Astrocyte (in vitro differentiated cells and primary cell): ENCODE measurements around the gene SMYD4. TPM values are rescaled to one million over a fixed set of nuclear protein-coding genes. Genes with fewer than 3 reads are reported as not detected.
A peak's percentile ranks its signal among the peaks of the same experiment; 100 is the strongest.

Experiments used
- DNase-seq: peaks from one replicate; pipeline ENCODE4 v3.0.0-alpha.2; 2010; ENCODE audit warnings: low read depth
- FAIRE-seq: peaks from 2 replicates; lab custom pipeline; 2011; peaks lifted over from hg19 to GRCh38; lab: Jason Lieb, UNC
- H2AFZ ChIP-seq: 2 replicates; pipeline ENCODE4 v1.6.0; 2012; ENCODE audit warnings: low read depth, low read length, inconsistent platforms
- H3K27ac ChIP-seq: 2 replicates; pipeline ENCODE4 v1.5.1; 2011; ENCODE audit warnings: low read depth, low read length, inconsistent platforms
- H3K27me3 ChIP-seq: 2 replicates; pipeline ENCODE4 v1.6.0; 2011; ENCODE audit warnings: low read length, inconsistent platforms; ENCODE audit not compliant: insufficient read depth
- H3K36me3 ChIP-seq: 2 replicates; pipeline ENCODE4 v1.5.1; 2011; ENCODE audit warnings: low read length, inconsistent platforms; ENCODE audit not compliant: insufficient read depth
- H3K4me1 ChIP-seq: 2 replicates; pipeline ENCODE4 v1.5.1; 2011; ENCODE audit warnings: low read length, inconsistent platforms; ENCODE audit not compliant: insufficient read depth
- H3K4me2 ChIP-seq: 2 replicates; pipeline ENCODE4 v1.6.0; 2012; ENCODE audit warnings: low read length, inconsistent platforms
- H3K4me3 ChIP-seq: 2 replicates; pipeline ENCODE4 v1.5.1; 2011; ENCODE audit warnings: low read depth, mild to moderate bottlenecking, low read length, inconsistent platforms; ENCODE audit not compliant: insufficient read depth
- H3K79me2 ChIP-seq: 2 replicates; pipeline ENCODE4 v1.6.0; 2012; ENCODE audit warnings: mild to moderate bottlenecking, low read length, inconsistent platforms; ENCODE audit not compliant: insufficient read depth
- H3K9ac ChIP-seq: 2 replicates; pipeline ENCODE4 v1.6.0; 2012; ENCODE audit warnings: mild to moderate bottlenecking, low read length, inconsistent platforms
- H3K9me3 ChIP-seq: 2 replicates; pipeline ENCODE4 v1.5.1; 2012; ENCODE audit warnings: low read depth, mild to moderate bottlenecking, low read length, inconsistent platforms; ENCODE audit not compliant: insufficient read depth
- H4K20me1 ChIP-seq: 2 replicates; pipeline ENCODE4 v1.6.0; 2012; ENCODE audit warnings: low read length, inconsistent platforms; ENCODE audit not compliant: insufficient read depth
- H3K27ac Mint-ChIP-seq: one replicate; pipeline ENCODE4 v1.8.0; 2021; ENCODE audit warnings: mild to moderate bottlenecking, mixed read lengths; ENCODE audit not compliant: unreplicated experiment
- H3K27me3 Mint-ChIP-seq: one replicate; pipeline ENCODE4 v1.8.0; 2021; ENCODE audit warnings: low read depth, mixed read lengths; ENCODE audit not compliant: unreplicated experiment
- H3K36me3 Mint-ChIP-seq: one replicate; pipeline ENCODE4 v1.8.0; 2021; ENCODE audit warnings: low read depth, mixed read lengths; ENCODE audit not compliant: unreplicated experiment
- H3K4me1 Mint-ChIP-seq: one replicate; pipeline ENCODE4 v1.8.0; 2021; ENCODE audit warnings: low read depth, mixed read lengths; ENCODE audit not compliant: unreplicated experiment
- H3K4me3 Mint-ChIP-seq: one replicate; pipeline ENCODE4 v1.8.0; 2021; ENCODE audit warnings: mild to moderate bottlenecking, moderate library complexity, mixed read lengths; ENCODE audit not compliant: unreplicated experiment
- H3K9me3 Mint-ChIP-seq: one replicate; pipeline ENCODE4 v1.8.0; 2021; ENCODE audit warnings: mild to moderate bottlenecking, mixed read lengths; ENCODE audit not compliant: unreplicated experiment
- CTCF ChIP-seq: IDR thresholded peaks from 2 replicates; pipeline ENCODE4 v1.5.1; 2011; ENCODE audit warnings: low read depth, mild to moderate bottlenecking, inconsistent platforms, low read length, moderate library complexity; ENCODE audit not compliant: insufficient read depth
- EZH2 ChIP-seq: IDR thresholded peaks from 2 replicates; pipeline ENCODE4 v1.6.1; 2012; ENCODE audit warnings: mild to moderate bottlenecking, low read length, inconsistent platforms; ENCODE audit not compliant: insufficient read depth
- total RNA-seq: library from RNA; stranded (reverse); gene quantifications from 2 replicates; pipeline ENCODE4 v1.2.1, GENCODE V29; 2021

Gene SMYD4
- total RNA-seq, 1 donor from 2014 or later: 10.7 TPM

- no peak for FAIRE-seq
- peaks cover 11% of the 10 kb centered on the region for H3K36me3 Mint-ChIP-seq
- no peaks in the 10 kb centered on the region for H3K4me1 Mint-ChIP-seq
These were observed 21.1 kb downstream of the SMYD4 start for GRCh38 chr17:1808644-1809043.

GRCh38 chr17:1807890-1808289 lies 21.8 kb downstream of the SMYD4 start:
- Histone ChIP-seq H4K20me1 (no peaks in the 10 kb centered on the region), H3K79me2 (no peaks in the 10 kb centered on the region), H2AFZ (no peak overlapping the region), H3K4me1 (no peaks in the 10 kb centered on the region), H3K36me3 (peaks cover 7% of the 10 kb centered on the region), H3K9ac (no peak overlapping the region), H3K4me3 (no peak overlapping the region), H3K4me2 (no peak overlapping the region), H3K9me3 (no peaks in the 10 kb centered on the region), H3K27me3 (no peaks in the 10 kb centered on the region), H3K27ac (no peak overlapping the region)
- H3K27me3 Mint-ChIP-seq: no peaks in the 10 kb centered on the region
- peak; percentile 29 for FAIRE-seq
- H3K4me3 Mint-ChIP-seq: no peak overlapping the region
- no peaks in the 10 kb centered on the region for H3K4me1 Mint-ChIP-seq
- H3K36me3 Mint-ChIP-seq: peaks cover 11% of the 10 kb centered on the region
- H3K27ac Mint-ChIP-seq: no peak overlapping the region
- no peaks in the 10 kb centered on the region for H3K9me3 Mint-ChIP-seq
- no peak for DNase-seq
- TF ChIP-seq CTCF (no peak), EZH2 (no peak)

More at GRCh38 chr17:1808644-1809043, 21.1 kb downstream of the SMYD4 start:
- Mint-ChIP-seq H3K27ac (no peak overlapping the region), H3K9me3 (no peaks in the 10 kb centered on the region), H3K27me3 (no peaks in the 10 kb centered on the region), H3K4me3 (no peak overlapping the region)
- Histone ChIP-seq H3K36me3 (peaks cover 7% of the 10 kb centered on the region), H4K20me1 (no peaks in the 10 kb centered on the region), H3K79me2 (no peaks in the 10 kb centered on the region), H3K4me3 (no peak overlapping the region), H3K4me2 (no peak overlapping the region), H3K27me3 (no peaks in the 10 kb centered on the region), H3K27ac (no peak overlapping the region), H2AFZ (no peak overlapping the region), H3K4me1 (no peaks in the 10 kb centered on the region), H3K9me3 (no peaks in the 10 kb centered on the region), H3K9ac (no peak overlapping the region)
- DNase-seq: no peak
- TF ChIP-seq EZH2 (no peak), CTCF (no peak)

- H3K36me3 ChIP-seq: peaks cover 6% of the 10 kb centered on the region
These were observed 26.4 kb downstream of the SMYD4 start for GRCh38 chr17:1803280-1803679.

More at GRCh38 chr17:1803280-1803679, 26.4 kb downstream of the SMYD4 start:
- H3K4me3 Mint-ChIP-seq: no peak overlapping the region
- no peaks in the 10 kb centered on the region for H3K9me3 ChIP-seq
- H3K9ac ChIP-seq: no peak overlapping the region
- no peaks in the 10 kb centered on the region for H4K20me1 ChIP-seq
- no peaks in the 10 kb centered on the region for H3K27me3 Mint-ChIP-seq
- no peaks in the 10 kb centered on the region for H3K9me3 Mint-ChIP-seq
- H3K4me1 Mint-ChIP-seq: no peaks in the 10 kb centered on the region
- no peaks in the 10 kb centered on the region for H3K4me1 ChIP-seq
- H3K27ac Mint-ChIP-seq: no peak overlapping the region
- H3K27me3 ChIP-seq: no peaks in the 10 kb centered on the region
- H3K27ac ChIP-seq: no peak overlapping the region
- FAIRE-seq (no peak), DNase-seq (no peak)
- no peak overlapping the region for H2AFZ ChIP-seq
- H3K36me3 Mint-ChIP-seq: peaks cover 9% of the 10 kb centered on the region
- H3K79me2 ChIP-seq: no peaks in the 10 kb centered on the region
- H3K4me3 ChIP-seq: no peak overlapping the region
- TF ChIP-seq CTCF: no peak
- TF ChIP-seq EZH2: no peak
- no peak overlapping the region for H3K4me2 ChIP-seq
